T-helper 1 cell (primary cell): ENCODE measurements around the gene ADORA2A.
"Not testable (repeated sequence)": the region's sequence is repeated elsewhere in the genome, so short reads cannot be mapped to it uniquely, and the experiment has no call there.

Source experiments
- DNase-seq, 5 donors: peaks; one replicate each; pipeline ENCODE4 v3.0.0-alpha.2; 2012 to 2020

Gene ADORA2A

GRCh38 chr22:24455751-24456426 lies 28.5 kb downstream of the ADORA2A start:
- DNase-seq: no peak

- DNase-seq: no peak
Observed at GRCh38 chr22:24457894-24458420, 30.6 kb downstream of the ADORA2A start.

DNA sequence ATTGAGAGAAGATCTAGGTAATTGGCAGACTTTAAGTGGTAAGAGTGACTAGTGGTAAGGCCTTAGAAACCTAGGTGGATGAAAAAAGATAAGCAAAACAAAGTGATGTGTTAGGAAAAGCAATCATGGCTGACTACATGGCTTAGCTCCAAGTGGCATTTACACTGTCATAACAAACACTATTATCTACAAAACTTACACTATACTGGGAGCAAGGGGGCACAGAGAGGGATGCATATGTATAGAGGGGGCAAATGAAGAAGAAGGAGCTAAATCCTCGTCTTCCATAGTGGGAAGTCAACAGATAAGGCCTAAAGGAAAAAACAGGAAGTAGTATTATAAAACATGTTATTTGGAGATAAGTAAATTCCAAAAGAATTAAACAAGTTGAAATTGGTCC lies 32.5 kb downstream of the ADORA2A start:
- no peak for DNase-seq

GRCh38 chr22:24460418-24461089 lies 33.2 kb downstream of the ADORA2A start:
- peak in 1 of 5 donors; percentile 49 for DNase-seq

GRCh38 chr22:24463071-24463760 lies 35.8 kb downstream of the ADORA2A start:
- no peak for DNase-seq

DNA sequence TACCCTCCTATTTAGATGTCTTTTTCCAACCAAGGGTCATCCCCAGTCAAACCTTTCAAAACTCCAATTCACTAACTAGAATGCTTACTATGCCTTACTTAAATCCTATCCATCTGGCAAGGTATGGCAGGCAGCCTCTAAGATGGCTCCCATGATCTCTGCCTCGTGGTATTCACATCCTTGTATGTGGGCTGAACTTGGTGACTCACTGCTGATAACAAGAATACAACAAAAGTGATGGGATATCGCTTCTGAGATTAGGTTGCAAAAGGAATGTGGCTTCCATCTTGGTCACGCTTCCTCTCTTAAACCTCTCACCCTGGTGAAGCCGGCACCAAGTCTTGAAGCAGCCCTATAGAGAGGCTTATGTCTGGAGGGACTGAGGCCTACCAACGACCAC lies 38.2 kb downstream of the ADORA2A start:
- DNase-seq: no peak

- no peak for DNase-seq
Observed at GRCh38 chr22:24465975-24466374, 38.6 kb downstream of the ADORA2A start.

DNA sequence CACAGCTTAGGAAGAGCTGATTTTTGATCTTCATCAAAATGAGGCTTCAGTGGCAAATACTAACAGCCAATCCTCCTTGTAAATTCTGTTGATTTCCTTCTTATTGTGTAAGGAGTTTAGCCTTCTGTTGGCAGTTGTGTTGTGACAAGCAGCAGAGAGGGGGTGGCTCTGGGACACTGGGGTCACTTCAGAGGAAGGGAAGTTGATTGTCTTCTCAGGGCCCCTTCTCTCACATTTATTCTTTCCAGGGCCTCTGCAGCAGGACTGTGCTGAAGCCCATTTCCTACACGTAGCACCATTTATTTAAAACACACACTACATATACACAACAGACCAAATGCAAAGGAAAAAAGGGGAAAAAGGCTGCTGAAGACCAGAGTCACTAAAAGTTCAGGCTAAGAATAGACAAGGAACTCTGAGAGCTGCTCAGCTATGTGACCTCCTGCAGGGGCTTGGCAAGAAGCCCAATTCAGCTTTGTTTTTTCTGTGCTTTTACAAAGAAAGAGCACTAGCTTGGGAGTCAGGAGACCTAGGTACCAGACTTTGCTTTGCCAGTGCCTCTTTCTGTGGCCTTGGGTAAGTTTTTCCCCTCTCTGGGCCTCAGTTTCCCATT lies 39.4 kb downstream of the ADORA2A start:
- no peak for DNase-seq

GRCh38 chr22:24467340-24467739 lies 39.9 kb downstream of the ADORA2A start:
- no peak for DNase-seq

GRCh38 chr22:24471570-24471969 lies 44.2 kb downstream of the ADORA2A start:
- no peak for DNase-seq

- DNase-seq: no peak
Observed at GRCh38 chr22:24473284-24473683, 45.9 kb downstream of the ADORA2A start.

- no peak for DNase-seq
Observed at GRCh38 chr22:24474221-24474620, 46.8 kb downstream of the ADORA2A start.

DNA sequence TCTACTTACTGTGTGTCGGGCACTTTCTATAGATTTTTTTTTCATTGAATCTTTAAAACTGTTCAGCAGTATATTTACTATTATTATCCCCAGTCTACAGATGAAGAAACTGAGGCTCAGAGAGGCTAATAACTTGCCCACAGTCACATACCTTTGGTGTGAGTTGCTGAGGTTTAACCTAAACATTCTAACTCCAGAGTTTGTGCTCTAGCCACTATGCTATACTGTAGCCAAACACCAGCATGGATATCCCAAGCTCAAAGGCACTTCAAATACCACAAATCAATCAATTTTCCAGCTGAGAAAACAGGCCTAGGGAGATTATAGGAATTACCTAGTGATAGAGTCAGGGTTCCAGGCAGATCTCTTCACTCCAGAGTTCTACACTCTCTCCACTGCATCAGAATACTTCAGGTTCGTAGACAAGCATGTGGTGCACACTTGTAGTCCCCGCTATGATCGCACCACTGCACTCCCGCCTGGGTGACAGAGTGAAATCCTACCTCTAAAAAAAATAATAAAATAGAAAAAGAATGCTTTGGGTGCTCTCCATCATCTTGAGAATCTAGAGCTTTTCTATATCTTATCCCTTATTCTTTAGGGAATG lies 47.4 kb downstream of the ADORA2A start:
- no peak for DNase-seq

DNA sequence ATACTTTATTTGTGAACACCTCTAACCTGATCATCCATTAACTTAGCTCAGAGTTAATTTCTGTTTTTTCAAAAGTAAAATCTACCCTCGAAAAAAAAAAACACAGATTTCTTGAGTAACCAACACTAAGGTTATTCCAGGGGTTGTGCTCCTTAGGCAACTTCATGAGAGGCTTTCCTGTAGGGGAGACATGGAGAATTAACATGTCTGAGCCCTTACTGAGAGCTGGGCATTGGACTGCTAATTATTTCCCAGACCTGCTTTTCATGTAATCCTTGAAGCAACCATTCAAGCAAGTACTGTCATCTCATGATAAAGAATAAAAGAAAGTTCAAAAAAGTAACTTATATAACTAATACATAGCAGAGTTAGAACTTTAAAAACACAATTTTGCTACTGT lies 54.2 kb downstream of the ADORA2A start:
- no peak for DNase-seq

- peak in 1 of 5 donors; percentile 40 for DNase-seq
Observed at GRCh38 chr22:24482575-24482974, 55.2 kb downstream of the ADORA2A start.

- no peak for DNase-seq
Observed at GRCh38 chr22:24482998-24483397, 55.6 kb downstream of the ADORA2A start.

- no peak for DNase-seq
Observed at GRCh38 chr22:24483976-24484545, 56.7 kb downstream of the ADORA2A start.

DNA sequence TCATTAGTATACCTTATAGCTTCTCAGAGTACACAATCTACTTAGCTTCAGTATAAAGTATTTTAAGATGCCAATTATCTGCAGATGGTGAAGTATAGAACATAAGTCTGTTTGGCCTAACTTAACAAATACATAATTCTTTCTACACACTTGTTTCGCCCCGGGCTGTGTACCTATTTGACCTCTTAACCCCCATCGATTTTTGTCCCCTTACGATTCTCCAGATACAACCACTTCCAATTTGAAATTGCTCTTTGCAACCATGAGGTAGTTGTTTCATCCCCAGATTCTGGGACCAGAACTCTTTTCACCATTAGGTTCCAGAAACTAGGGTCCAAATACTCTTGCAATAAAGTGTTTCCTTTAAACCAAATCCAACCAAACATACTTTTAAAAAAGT lies 57.8 kb downstream of the ADORA2A start:
- DNase-seq: no peak

GRCh38 chr22:24485608-24486007 lies 58.2 kb downstream of the ADORA2A start:
- DNase-seq: peak in 1 of 5 donors; percentile 3

DNA sequence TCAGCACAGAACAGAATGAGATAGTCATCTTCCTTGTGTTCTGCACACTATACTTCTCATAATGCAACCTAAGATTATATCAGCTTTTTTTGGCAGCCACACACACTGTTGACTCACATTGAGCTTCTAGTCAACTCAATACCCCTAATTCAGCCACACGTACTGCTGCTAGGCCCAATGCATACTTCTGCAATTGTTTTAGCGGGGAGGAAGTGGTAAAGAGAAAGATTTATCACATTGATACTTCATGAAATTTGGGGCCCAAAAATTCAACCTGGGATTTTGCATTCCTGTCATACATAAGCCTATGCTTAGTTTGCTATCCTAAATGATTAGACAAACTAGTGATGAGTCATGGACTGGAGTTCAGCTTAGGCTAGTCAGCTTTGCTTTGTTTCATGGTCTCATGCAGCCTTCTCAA lies 59.1 kb downstream of the ADORA2A start:
- DNase-seq: peak in 1 of 5 donors; percentile 79

DNA sequence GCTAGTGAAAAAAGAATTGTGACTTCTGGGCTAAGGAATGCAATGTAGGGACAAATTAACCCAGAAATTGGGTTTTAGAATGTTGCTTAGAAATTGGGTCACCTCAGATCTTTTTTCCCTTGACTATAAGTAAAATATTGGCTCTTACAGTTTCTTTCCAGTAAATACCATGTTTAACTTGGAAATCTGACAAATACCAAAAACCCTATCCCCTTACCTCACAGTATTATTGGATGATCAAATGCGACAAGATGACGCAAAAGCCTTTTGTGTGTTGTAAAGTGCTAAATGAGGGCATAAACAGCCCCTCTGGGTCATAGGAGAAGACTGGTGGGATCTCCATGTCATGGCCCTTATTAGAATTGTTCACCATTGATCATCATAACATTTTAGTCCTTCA lies 61.6 kb downstream of the ADORA2A start:
- DNase-seq: no peak

DNA sequence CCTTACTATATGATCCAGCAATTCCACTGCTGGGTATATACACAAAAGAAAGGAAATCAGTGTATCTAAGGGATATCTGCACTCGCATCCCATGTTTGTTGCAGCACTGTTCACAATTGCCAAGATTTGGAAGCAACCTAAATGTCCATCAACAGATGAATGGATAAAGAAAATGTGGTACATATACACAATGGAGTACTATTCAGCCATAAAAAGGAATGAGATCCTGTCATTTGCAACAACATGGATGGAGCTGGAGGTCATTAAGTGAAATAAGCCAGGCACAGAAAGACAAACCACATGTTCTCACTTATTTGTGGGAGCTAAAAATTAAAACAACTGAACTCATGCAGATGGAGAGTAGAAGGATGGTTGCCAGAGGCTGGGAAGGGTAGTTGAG lies 62.0 kb downstream of the ADORA2A start:
- DNase-seq: not testable (repeated sequence)
